Spleen (tissue), 7 donors: ENCODE measurements around the gene HYAL1.

ENCODE experiments used
- POLR2A ChIP-seq, 3 donors: fragments of 450-650 bp; IDR thresholded peaks; one replicate each; pipeline ENCODE4 v1.5.1; 2017; ENCODE audit warnings: antibody characterized with exemption in 3 of 3, mild to moderate bottlenecking in 1 of 3
- TF ChIP-seq, protein P1 (sequence below), 11 experiments: fragments of 200-600 bp in 7 of 11; fragments of 450-650 bp in 4 of 11; sonication (generic) in 4 of 11; IDR thresholded peaks in 8 of 11; conservative IDR thresholded peaks in 3 of 11; 1 replicate in 7 of 11; 2 replicates in 4 of 11; pipeline versions ENCODE4 v1.4.0 to v1.8.0; 2016 to 2021; ENCODE audit warnings: antibody characterized with exemption in 11 of 11, inconsistent platforms in 4 of 11, mild to moderate bottlenecking in 1 of 11
- donor health status: DM: no; HTN: no; CAD: no; lungs with moderate emphysema.
- donor health status: DM: no; HTN: no; CAD: no.
- donor health status: DM: no; HTN: no; CAD: no.

DNA sequence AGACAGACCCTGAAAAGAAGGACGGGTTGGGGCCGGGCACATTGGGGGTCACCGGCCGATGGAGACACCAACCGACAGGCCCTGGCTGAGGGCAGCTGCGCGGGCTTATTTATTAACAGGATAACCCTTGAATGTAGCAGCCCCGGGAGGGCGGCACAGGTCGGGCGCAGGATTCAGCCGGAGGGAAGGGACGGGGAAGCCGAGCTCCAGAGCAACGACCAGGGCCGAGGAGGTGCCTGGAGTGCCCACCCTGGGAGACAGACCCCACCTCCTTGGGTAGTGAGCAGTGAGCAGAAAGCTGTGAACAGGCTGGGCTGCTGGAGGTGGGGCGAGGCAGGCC is 26.6 kb downstream of the HYAL1 start:
- TF ChIP-seq, protein P1, sequence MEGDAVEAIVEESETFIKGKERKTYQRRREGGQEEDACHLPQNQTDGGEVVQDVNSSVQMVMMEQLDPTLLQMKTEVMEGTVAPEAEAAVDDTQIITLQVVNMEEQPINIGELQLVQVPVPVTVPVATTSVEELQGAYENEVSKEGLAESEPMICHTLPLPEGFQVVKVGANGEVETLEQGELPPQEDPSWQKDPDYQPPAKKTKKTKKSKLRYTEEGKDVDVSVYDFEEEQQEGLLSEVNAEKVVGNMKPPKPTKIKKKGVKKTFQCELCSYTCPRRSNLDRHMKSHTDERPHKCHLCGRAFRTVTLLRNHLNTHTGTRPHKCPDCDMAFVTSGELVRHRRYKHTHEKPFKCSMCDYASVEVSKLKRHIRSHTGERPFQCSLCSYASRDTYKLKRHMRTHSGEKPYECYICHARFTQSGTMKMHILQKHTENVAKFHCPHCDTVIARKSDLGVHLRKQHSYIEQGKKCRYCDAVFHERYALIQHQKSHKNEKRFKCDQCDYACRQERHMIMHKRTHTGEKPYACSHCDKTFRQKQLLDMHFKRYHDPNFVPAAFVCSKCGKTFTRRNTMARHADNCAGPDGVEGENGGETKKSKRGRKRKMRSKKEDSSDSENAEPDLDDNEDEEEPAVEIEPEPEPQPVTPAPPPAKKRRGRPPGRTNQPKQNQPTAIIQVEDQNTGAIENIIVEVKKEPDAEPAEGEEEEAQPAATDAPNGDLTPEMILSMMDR (IDR thresholded peaks at IDR 0.05 in 8 of 11, conservative IDR thresholded peaks at IDR 0.05 in 3 of 11), result no peak
- TF ChIP-seq POLR2A (IDR thresholded peaks at IDR 0.05), result no peak
